HCT116 (cell line): ENCODE results near the gene DAGLB. TPM values are rescaled to one million over a fixed set of nuclear protein-coding genes. Genes with fewer than 3 reads are reported as not detected.

Source experiments
- ATAC-seq: fragments of 200-7000 bp; cut with Tn5 transposase; 2 replicates; pipeline ENCODE4 v1.9.1; 2020; ENCODE audit warnings: mild to moderate bottlenecking, moderate library complexity
- BruUV-seq: library from RNA; stranded (reverse); fragments of 400-500 nt; replicated peaks from 2 replicates; lab custom pipeline; 2021; lab: Mats Ljungman, UMichigan
- CTCF ChIA-PET: fragments of 300-600 bp; sonication (Branson Sonifier 250); formaldehyde crosslinking; loops from one replicate; lab custom pipeline; 2021; ENCODE audit warnings: antibody characterized with exemption; lab: Charles Lee
- POLR2A ChIA-PET: fragments of 300-600, 350-600 bp; sonication (Branson Sonifier 250); formaldehyde crosslinking; loops from one replicate; lab custom pipeline; 2021; ENCODE audit warnings: antibody characterized with exemption; lab: Charles Lee
- RAD21 ChIA-PET, 2 experiments: fragments of 300-600 bp; sonication (Branson Sonifier 250); formaldehyde crosslinking; loops; one replicate each; lab custom pipeline; 2023; ENCODE audit warnings: low total read pairs in 2 of 2; ENCODE audit not compliant: uncharacterized antibody in 2 of 2, unreplicated experiment in 2 of 2, low non-redundant PET in 1 of 2; lab: Charles Lee
- DNase-seq: peaks from one replicate; pipeline ENCODE4 v3.0.0-alpha.2; 2010; ENCODE audit warnings: low read depth, low spot score
- H2AFZ ChIP-seq: fragments of 200-600 bp; shearing (Covaris generic), sonication (generic); 2 replicates; pipeline ENCODE4 v1.6.1; 2017; ENCODE audit warnings: low read depth, mixed run types, mixed read lengths, antibody characterized with exemption, low read length; ENCODE audit not compliant: poor library complexity, severe bottlenecking
- H3K27ac ChIP-seq: 2 replicates; pipeline ENCODE4 v1.5.1; 2012; ENCODE audit warnings: low read depth, low read length
- H3K27me3 ChIP-seq: fragments of 200-600 bp; sonication (generic); 2 replicates; pipeline ENCODE4 v1.6.1; 2016; ENCODE audit warnings: mixed run types, low read length, mixed read lengths; ENCODE audit not compliant: insufficient read depth
- H3K36me3 ChIP-seq, 2 experiments: fragments of 200-500 bp in 1 of 2; fragments of 200-600 bp in 1 of 2; sonication (Bioruptor generic) in 1 of 2; sonication (generic) in 1 of 2; 2 replicates each; pipeline versions ENCODE4 v1.5.1 to v1.6.1; 2014 to 2016; ENCODE audit warnings: low read length in 2 of 2, inconsistent platforms in 1 of 2, mixed read lengths in 1 of 2, mixed run types in 1 of 2; ENCODE audit not compliant: insufficient read depth in 2 of 2, control insufficient read depth in 1 of 2
- H3K4me1 ChIP-seq, 2 experiments: fragments of 200-600 bp in 1 of 2; sonication (generic) in 1 of 2; 2 replicates each; pipeline versions ENCODE4 v1.5.1 to v1.6.1; 2012 to 2017; ENCODE audit warnings: low read length in 2 of 2, inconsistent platforms in 1 of 2, mild to moderate bottlenecking in 1 of 2, mixed read lengths in 1 of 2, mixed run types in 1 of 2, moderate library complexity in 1 of 2; ENCODE audit not compliant: insufficient read depth in 2 of 2, control insufficient read depth in 1 of 2
- H3K4me2 ChIP-seq: fragments of 200-600 bp; sonication (generic); 2 replicates; pipeline ENCODE4 v1.6.1; 2017; ENCODE audit warnings: mixed run types, low read length, mixed read lengths
- H3K4me3 ChIP-seq, 2 experiments: fragments of 200-600 bp in 1 of 2; sonication (generic) in 1 of 2; replicated peaks in 1 of 2; 2 replicates each; pipeline ENCODE4 v1.5.1; 2011 to 2016; ENCODE audit warnings: low read length in 2 of 2, control low read depth in 1 of 2, low read depth in 1 of 2, mild to moderate bottlenecking in 1 of 2, mixed read lengths in 1 of 2, mixed run types in 1 of 2
- H3K79me2 ChIP-seq: fragments of 200-600 bp; sonication (generic); 2 replicates; pipeline ENCODE4 v1.6.1; 2017; ENCODE audit warnings: mild to moderate bottlenecking, mixed run types, low read length, moderate library complexity, mixed read lengths; ENCODE audit not compliant: insufficient read depth
- H3K9ac ChIP-seq: fragments of 200-600 bp; sonication (generic); 2 replicates; pipeline ENCODE4 v1.6.1; 2016; ENCODE audit warnings: low read length, mixed read lengths
- H3K9me2 ChIP-seq: fragments of 200-600 bp; sonication (generic), shearing (Covaris generic); 2 replicates; pipeline ENCODE4 v1.6.1; 2017; ENCODE audit warnings: mixed run types, mild to moderate bottlenecking, moderate library complexity; ENCODE audit not compliant: insufficient read depth
- H3K9me3 ChIP-seq, 2 experiments: fragments of 200-500 bp in 1 of 2; fragments of 200-600 bp in 1 of 2; sonication (Bioruptor generic) in 1 of 2; sonication (generic) in 1 of 2; 2 replicates each; pipeline ENCODE4 v1.6.1; 2014 to 2017; ENCODE audit warnings: low read length in 2 of 2, mixed read lengths in 2 of 2, inconsistent platforms in 1 of 2, low read depth in 1 of 2, mild to moderate bottlenecking in 1 of 2, mixed run types in 1 of 2, moderate library complexity in 1 of 2; ENCODE audit not compliant: control insufficient read depth in 1 of 2, insufficient read depth in 1 of 2
- H4K20me1 ChIP-seq: fragments of 200-600 bp; sonication (generic), shearing (Covaris generic); 2 replicates; pipeline ENCODE4 v1.6.1; 2017; ENCODE audit warnings: mixed run types, mild to moderate bottlenecking, moderate library complexity; ENCODE audit not compliant: insufficient read depth
- CBX3 ChIP-seq: IDR thresholded peaks from 2 replicates; pipeline ENCODE4 v1.6.1; 2012; ENCODE audit warnings: low read depth
- CEBPB ChIP-seq: IDR thresholded peaks from 2 replicates; pipeline ENCODE4 v1.6.1; 2012; ENCODE audit warnings: low read depth
- EGR1 ChIP-seq: IDR thresholded peaks from 2 replicates; pipeline ENCODE4 v1.6.1; 2012; ENCODE audit warnings: low read depth
- EZH2 ChIP-seq: fragments of 200-600 bp; sonication (generic); IDR thresholded peaks from 2 replicates; pipeline ENCODE4 v1.6.1; 2017; ENCODE audit warnings: antibody characterized with exemption, mixed run types
- EZH2phosphoT487 ChIP-seq: fragments of 200-600 bp; IDR thresholded peaks from 2 replicates; pipeline ENCODE4 v1.6.1; 2018; ENCODE audit warnings: antibody characterized with exemption, borderline replicate concordance
- POLR2A ChIP-seq: IDR thresholded peaks from 2 replicates; pipeline ENCODE4 v1.7.0; 2011; ENCODE audit warnings: borderline replicate concordance; ENCODE audit not compliant: insufficient read depth, insufficient read length; ENCODE audit errors: extremely low read depth
- RAD21 ChIP-seq: IDR thresholded peaks from 2 replicates; pipeline ENCODE4 v1.6.1; 2012; ENCODE audit warnings: low read depth, mild to moderate bottlenecking
- REST ChIP-seq: IDR thresholded peaks from 2 replicates; pipeline ENCODE4 v1.6.1; 2012; ENCODE audit warnings: low read depth
- YY1 ChIP-seq: IDR thresholded peaks from 2 replicates; pipeline ENCODE4 v1.6.1; 2011; ENCODE audit warnings: low read length, low read depth, moderate library complexity, mild to moderate bottlenecking; ENCODE audit not compliant: insufficient replicate concordance; ENCODE audit errors: extremely low read depth
- ZBTB33 ChIP-seq: IDR thresholded peaks from 2 replicates; pipeline ENCODE4 v1.6.1; 2011; ENCODE audit warnings: mild to moderate bottlenecking, low read length, moderate library complexity; ENCODE audit not compliant: insufficient replicate concordance; ENCODE audit errors: extremely low read depth
- ZNF274 ChIP-seq: fragments of 200-500 bp; sonication (Bioruptor generic); IDR thresholded peaks from 2 replicates; pipeline ENCODE4 v1.6.1; 2014; ENCODE audit warnings: mild to moderate bottlenecking, low read depth, low read length, inconsistent platforms
- intact Hi-C: fragments of 100-400 bp; cut with micrococcal nuclease; formaldehyde crosslinking; loops from 2 replicates; pipeline ENCODE4 v1.10.0; 2022
- total RNA-seq: library from RNA; stranded (reverse); gene quantifications from one replicate; pipeline ENCODE4 v1.2.1, GENCODE V29; 2021; ENCODE audit not compliant: unreplicated experiment
- TF ChIP-seq, protein P1 (sequence below): IDR thresholded peaks from 2 replicates; pipeline ENCODE4 v1.6.1; 2012

The DAGLB gene
- total RNA-seq, 1 experiment from 2014 or later, result 30.2 TPM

- Histone ChIP-seq H3K4me2 (no peak overlapping the region), H3K4me3 (no peak overlapping the region), H4K20me1 (peaks cover 5% of the 10 kb centered on the region; the same call in 1 of the 2 replicates), H2AFZ (no peak overlapping the region), H3K9me2 (no peaks in the 10 kb centered on the region), H3K9me3 (no peaks in the 10 kb centered on the region), H3K27me3 (no peaks in the 10 kb centered on the region), H3K9ac (no peak overlapping the region), H3K79me2 (peaks cover 23% of the 10 kb centered on the region), H3K27ac (no peak overlapping the region), H3K4me1 (peaks cover 10 to 17% of the 10 kb centered on the region in 2 experiments), H3K36me3 (peaks cover 0 to 1% of the 10 kb centered on the region in 2 experiments; a peak in 2 of 4 replicates)
- ChIA-PET POLR2A (no interaction called here), RAD21 (no interaction called here), CTCF (no interaction called here)
- TF ChIP-seq REST (no peak), POLR2A (no peak), RAD21 (no peak), ZBTB33 (no peak), YY1 (no peak), CEBPB (no peak), EGR1 (no peak), ZNF274 (no peak), EZH2 (no peak), CBX3 (no peak), EZH2phosphoT487 (no peak)
- TF ChIP-seq, protein P1, sequence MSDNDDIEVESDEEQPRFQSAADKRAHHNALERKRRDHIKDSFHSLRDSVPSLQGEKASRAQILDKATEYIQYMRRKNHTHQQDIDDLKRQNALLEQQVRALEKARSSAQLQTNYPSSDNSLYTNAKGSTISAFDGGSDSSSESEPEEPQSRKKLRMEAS, result no peak
- no TSS peak for BruUV-seq
- DNase-seq (no peak), ATAC-seq (no peak)
- intact Hi-C loops, result no loop called here
Measured at GRCh38 chr7:6486438-6487183, 38.9 kb upstream of the DAGLB start.
